Smooth muscle cell of trachea (primary cell): Measurements from ENCODE around the gene RNF214. TPM values are rescaled to one million over a fixed set of nuclear protein-coding genes. Genes with fewer than 3 reads are reported as not detected.

Source experiments
- total RNA-seq: library from RNA; depleted of rRNA; stranded (reverse); fragments of >200 nt; gene quantifications from 2 replicates; pipeline ENCODE4 v1.2.1, GENCODE V29; 2014

Gene RNF214
- 9.6 and 9.7 TPM in 2 replicates for total RNA-seq

GRCh38 chr11:117232092-117232878, at the start of gene RNF214:
Gene RNF214, plus strand, starts transcription at chr11:117232671. Its CDS starts 1,602 bp downstream, at chr11:117234273.

GRCh38 chr11:117199053-117199915, 33.2 kb upstream of the RNF214 start, which contains the start of gene TAGLN:
Gene TAGLN, plus strand, starts transcription at chr11:117199370. Its CDS starts 3,644 bp downstream, at chr11:117203014.

GRCh38 chr11:117231842-117232091, 704 bp upstream of the RNF214 start, which contains the start of gene PCSK7:
Gene PCSK7, minus strand, starts transcription at chr11:117232073. Its CDS starts 2,229 bp downstream, at chr11:117229844.

GRCh38 chr11:117290809-117291396, 58.4 kb downstream of the RNF214 start, which contains the start of gene BACE1-AS:
Gene BACE1-AS, plus strand, starts transcription at chr11:117291346.

GRCh38 chr11:117316197-117316961, 83.9 kb downstream of the RNF214 start, which contains the start of gene BACE1:
Gene BACE1, minus strand, starts transcription at chr11:117316256. Its CDS starts 461 bp downstream, at chr11:117315795.

GRCh38 chr11:117327567-117328374, 95.3 kb downstream of the RNF214 start, which contains the start of gene CEP164:
Gene CEP164, plus strand, starts transcription at chr11:117327854. Its CDS starts 10,733 bp downstream, at chr11:117338587.

Other genes starting within 250 kb of the RNF214 start
- 25.1 and 28.8 TPM in 2 replicates for gene SIK3, start 134.2 kb upstream of the RNF214 start, total RNA-seq
- gene PAFAH1B2, start 88.4 kb upstream of the RNF214 start, total RNA-seq, result 110 and 125 TPM in 2 replicates
- gene SIDT2, start 53.9 kb upstream of the RNF214 start, total RNA-seq, result 14.1 and 27.0 TPM in 2 replicates
- gene TAGLN, start 33.3 kb upstream of the RNF214 start, total RNA-seq, result 109 and 172 TPM in 2 replicates
- gene PCSK7, start 598 bp upstream of the RNF214 start, total RNA-seq, result 36.2 and 50.3 TPM in 2 replicates
- gene BACE1-AS, start 58.7 kb downstream of the RNF214 start, total RNA-seq, result 3.5 and 4.3 TPM in 2 replicates
- 34.6 and 42.2 TPM in 2 replicates for gene BACE1, start 83.6 kb downstream of the RNF214 start, total RNA-seq
- gene CEP164, start 95.2 kb downstream of the RNF214 start, total RNA-seq, result 35.4 and 43.3 TPM in 2 replicates